Peyer's patch (tissue), 4 donors: ENCODE results near the gene CYP27A1.

Experiments used
- POLR2A ChIP-seq, 2 donors: fragments of 450-650 bp; IDR thresholded peaks; one replicate each; pipeline ENCODE4 v1.5.1; 2017; ENCODE audit warnings: antibody characterized with exemption in 2 of 2, mild to moderate bottlenecking in 2 of 2, moderate library complexity in 2 of 2
- TF ChIP-seq, protein P1 (sequence below), 6 experiments: fragments of 450-650 bp in 4 of 6; fragments of 200-600 bp in 2 of 6; sonication (generic) in 1 of 6; IDR thresholded peaks; one replicate each; pipeline ENCODE4 v1.5.1; 2017 to 2019; ENCODE audit warnings: antibody characterized with exemption in 6 of 6, mild to moderate bottlenecking in 3 of 6, moderate library complexity in 1 of 6

- no peak for TF ChIP-seq POLR2A (IDR thresholded peaks at IDR 0.05)
- TF ChIP-seq, protein P1, sequence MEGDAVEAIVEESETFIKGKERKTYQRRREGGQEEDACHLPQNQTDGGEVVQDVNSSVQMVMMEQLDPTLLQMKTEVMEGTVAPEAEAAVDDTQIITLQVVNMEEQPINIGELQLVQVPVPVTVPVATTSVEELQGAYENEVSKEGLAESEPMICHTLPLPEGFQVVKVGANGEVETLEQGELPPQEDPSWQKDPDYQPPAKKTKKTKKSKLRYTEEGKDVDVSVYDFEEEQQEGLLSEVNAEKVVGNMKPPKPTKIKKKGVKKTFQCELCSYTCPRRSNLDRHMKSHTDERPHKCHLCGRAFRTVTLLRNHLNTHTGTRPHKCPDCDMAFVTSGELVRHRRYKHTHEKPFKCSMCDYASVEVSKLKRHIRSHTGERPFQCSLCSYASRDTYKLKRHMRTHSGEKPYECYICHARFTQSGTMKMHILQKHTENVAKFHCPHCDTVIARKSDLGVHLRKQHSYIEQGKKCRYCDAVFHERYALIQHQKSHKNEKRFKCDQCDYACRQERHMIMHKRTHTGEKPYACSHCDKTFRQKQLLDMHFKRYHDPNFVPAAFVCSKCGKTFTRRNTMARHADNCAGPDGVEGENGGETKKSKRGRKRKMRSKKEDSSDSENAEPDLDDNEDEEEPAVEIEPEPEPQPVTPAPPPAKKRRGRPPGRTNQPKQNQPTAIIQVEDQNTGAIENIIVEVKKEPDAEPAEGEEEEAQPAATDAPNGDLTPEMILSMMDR (IDR thresholded peaks at IDR 0.05) = peak in 3 of 6 experiments; percentile 11 to 28 (median 18)
Observed at GRCh38 chr2:218785103-218785502, 3.2 kb downstream of the CYP27A1 start.
